HG03565 (cell line): ENCODE results near the gene OSMR.

ENCODE experiments used
- ATAC-seq: cut with Tn5 transposase; IDR thresholded peaks from one replicate; pipeline ENCODE4 v1.9.1; 2021; ENCODE audit warnings: mild to moderate bottlenecking, moderate library complexity; ENCODE audit not compliant: unreplicated experiment

Gene OSMR

DNA sequence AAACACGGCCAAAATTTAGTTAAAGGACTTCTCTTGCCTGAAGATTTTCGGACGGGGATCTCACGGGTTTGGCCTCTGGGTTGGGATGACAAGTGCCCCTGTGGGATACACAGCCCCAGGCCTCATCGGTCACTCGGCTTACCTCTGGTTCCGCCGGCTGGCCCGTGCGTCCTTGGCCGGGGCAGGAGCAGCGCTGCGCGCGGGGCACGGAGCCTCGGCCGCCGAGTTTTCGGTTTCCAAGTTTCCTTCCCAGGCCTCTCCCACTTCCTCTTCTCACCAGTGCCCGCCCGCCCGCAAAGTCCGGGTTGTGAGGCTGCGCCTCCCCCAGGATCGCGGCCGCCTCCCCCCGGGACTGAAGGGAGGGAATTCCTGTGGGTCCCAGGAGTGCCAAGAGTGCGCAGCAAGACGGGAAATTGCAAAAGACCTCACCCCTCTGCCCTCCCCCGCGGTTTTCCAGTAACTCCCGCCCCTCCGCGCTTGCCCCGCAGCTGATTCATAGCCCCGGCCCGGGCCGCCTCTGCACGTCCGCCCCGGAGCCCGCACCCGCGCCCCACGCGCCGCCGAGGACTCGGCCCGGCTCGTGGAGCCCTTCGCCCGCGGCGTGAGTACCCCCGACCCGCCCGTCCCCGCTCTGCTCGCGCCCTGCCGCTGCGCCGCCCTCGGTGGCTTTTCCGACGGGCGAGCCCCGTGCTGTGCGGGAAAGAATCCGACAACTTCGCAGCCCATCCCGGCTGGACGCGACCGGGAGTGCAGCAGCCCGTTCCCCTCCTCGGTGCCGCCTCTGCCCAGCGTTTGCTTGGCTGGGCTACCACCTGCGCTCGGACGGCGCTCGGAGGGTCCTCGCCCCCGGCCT lies at the start of gene OSMR:
TSS of gene OSMR (plus strand) at position 487 of the 853 bp plus-strand sequence. CDS start 23,033 bp downstream, outside the sequence.
- no peak for ATAC-seq

GRCh38 chr5:38796742-38797108 lies 49.1 kb upstream of the OSMR start:
- ATAC-seq, result no peak

DNA sequence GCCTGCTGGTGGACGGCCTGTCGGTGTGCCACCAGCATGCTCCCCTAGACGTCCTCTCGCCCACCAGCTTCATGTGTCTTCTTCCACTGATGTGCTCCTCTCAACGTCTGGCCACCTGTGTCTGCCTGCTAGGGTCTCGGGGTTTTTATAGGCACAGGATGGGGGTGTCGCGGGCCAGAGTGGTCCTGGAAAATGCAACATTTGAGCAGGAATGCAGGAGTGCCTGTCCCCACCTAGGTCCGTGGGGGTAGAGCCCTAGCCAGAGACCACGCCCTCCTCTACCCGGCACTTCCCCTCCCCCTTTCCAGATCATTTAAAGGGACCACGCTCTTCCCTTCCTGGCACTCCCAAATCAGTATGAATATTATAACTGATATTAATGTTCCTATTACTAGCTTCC lies 48.0 kb upstream of the OSMR start:
- ATAC-seq, result no peak

DNA sequence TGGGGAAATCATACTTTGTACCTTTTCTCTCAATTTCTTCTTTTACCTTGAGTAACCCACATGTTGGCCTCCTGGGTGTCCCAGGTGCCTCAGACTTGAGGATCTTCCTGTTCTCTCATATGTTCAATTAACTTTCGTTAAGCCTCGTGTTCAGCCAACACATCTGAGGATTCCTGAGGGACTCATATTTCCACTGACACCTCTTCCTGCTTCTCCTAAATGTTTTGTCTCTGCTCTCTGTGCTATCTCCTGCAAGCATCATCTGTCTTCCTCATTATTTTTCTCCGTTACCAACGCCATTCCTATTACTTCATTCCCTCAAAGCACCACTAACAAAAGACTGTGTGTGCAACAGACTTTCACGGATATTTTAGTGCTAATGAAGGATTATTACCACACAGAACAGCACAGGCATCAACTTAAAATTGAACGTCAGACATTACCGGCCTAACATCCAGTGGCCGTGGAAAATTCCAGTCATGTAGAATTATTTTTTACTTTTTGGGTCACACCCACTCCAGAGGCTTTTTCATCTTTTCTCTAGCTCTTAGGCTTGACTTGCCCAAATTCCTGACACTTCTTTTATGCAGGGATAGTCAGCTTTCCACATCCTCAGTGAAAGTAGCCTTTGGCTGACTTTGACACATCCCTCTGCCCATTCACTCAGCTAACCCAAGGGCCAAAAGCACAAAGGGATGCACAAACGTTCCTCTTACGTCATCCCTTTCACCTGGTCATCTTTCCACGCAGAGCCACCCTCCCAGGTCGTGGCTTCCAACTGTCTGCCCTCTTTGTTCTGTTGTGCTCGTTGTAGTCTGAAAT lies 46.0 kb upstream of the OSMR start:
- no peak for ATAC-seq

- no peak for ATAC-seq
Measured at GRCh38 chr5:38800515-38800914, 45.3 kb upstream of the OSMR start.

DNA sequence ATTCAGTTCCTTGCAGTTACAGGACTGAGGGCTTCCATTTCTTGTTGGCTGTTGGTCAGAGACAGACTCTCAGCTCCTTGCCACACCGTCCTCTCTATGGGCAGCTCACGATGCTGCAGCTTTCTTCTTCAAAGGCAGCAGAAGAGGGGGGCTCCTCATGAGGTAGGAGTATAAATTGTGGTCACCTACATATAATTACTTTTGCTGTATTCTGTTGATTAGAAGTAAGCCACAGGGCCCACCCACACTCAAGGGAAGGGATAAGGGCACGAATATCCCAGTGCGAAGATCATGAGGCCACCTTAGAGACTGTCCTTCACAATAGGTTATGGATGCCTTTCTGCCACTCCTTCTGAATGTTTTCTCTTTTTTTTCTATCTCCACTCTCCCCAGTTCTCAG lies 43.7 kb upstream of the OSMR start:
- no peak for ATAC-seq

DNA sequence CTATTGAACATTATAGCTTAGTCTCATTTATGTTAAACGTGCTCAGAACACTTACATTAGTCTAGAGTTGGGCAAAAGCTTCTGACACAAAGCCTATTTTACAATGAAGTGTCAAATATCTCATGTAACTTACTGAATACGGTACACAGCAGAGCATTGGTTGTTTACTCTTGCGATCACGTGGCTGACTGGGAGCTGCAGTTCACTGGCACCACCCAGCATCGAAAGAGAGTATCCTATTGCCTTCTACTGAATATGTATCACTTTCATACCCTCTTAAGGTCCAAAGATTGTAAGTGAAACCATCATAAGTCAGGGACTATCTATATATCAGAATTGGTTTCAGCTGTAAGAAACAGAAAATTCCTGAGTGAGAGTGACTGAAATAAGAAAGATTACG lies 42.6 kb upstream of the OSMR start:
- no peak for ATAC-seq

- ATAC-seq, result no peak
Measured at GRCh38 chr5:38806775-38807258, 39.0 kb upstream of the OSMR start.

DNA sequence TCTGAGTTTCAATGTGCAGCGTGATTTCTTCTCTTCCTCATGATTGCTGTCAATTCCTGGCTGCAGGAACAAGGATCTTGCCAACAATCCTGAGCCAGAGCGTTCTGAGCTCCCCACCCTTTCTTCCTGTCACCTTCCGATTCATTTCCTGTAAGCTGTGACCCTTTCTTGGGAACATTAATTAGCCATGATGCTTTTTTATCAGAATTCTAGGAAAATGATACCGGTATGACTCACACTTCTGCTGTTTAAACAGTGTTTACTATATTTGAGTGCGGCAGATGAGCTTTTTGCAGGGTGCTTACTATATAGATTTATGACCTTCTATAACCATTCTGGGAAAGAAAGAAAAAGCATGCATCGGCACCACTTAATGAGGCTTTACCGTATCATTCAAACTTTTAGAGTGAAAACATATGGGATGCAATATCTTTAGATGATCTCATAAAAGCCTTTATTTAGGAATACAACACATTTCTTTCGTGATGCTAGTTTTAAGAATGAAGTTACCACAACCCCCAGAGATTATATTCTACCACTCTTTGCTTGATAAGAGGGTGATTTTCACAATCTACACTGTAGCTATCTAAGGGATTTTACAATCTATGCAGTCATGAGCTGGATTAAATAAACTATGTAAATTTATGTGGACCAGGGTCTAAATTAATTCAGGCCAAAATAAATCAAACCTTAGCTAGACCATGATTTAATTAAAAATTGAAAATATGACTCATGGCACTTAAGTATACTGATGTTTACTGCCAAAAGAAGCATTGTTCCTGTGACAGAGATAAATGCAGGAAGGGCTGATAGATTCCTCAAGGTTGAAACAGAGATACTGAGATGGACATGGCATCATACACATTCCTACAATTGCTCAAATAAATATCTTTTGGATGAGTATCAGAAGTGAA lies 38.0 kb upstream of the OSMR start:
- no peak for ATAC-seq

- ATAC-seq, result no peak
Measured at GRCh38 chr5:38808666-38809343, 37.0 kb upstream of the OSMR start.

DNA sequence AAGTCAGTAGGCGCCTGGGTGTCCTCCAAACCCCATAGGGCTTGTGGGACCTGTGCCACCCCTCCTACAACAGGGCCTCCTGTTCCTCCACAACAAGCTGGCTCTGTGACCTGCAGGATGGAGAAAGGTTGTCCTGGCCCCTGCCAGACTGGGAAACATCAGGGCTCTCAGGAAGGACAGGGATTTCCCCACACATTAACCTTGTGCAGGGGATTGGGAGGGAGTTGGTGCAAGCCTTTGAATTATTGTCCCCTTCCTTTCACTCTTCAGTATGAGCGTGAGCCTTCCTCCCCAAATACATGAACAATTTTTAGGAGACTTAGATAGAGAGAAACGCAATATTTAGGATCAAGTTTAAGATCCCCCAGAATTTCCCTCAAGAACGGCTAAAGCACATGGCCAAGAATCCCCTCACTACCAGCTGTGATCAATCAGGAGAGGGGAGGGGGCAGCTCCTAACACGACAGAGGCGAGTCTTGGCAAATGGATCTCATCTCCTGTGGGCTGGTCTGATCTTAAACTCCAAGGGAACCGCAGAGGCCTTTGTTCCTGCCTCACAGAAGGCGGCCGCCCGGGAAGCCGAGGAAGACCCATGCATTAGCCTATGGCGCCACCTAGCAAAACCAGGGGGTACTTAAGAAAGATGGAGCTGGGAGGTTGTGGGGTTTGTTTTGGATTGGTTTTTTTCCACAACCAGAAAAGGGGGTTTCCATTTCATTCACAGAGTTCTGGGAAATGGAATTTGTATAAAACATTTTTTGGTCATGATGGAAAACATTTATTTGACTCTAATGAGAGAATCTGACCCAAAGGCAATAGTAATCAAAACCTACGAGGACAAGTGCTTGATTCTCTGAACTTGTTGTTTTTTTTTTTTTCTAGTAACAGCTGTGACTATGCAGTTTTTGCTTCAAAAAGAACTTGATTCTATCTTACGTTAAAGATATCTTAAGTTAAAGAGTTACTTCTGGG lies 36.1 kb upstream of the OSMR start:
- peak; percentile 72 for ATAC-seq

DNA sequence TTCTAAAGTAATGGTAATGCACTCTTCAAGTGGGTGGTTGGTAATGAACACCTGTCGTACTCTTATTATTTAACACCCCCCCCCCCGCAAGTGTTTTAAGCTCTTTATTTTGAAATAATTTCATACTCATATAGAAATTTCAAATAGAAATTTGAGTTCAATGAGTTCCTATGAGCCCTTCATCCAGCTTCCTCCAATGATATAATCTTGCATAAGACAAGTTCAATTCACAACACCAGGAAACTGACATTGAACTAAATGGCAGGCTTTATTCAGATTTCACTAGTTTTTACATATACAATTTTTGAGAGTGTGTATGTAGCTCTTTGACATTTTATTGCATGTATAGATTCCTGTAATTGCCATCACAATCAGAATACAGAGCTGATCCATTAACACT lies 30.9 kb upstream of the OSMR start:
- no peak for ATAC-seq

GRCh38 chr5:38816083-38817030 lies 29.5 kb upstream of the OSMR start:
- no peak for ATAC-seq

GRCh38 chr5:38821679-38822078 lies 24.1 kb upstream of the OSMR start:
- ATAC-seq, result no peak

- ATAC-seq, result no peak
Measured at GRCh38 chr5:38823503-38823902, 22.3 kb upstream of the OSMR start.

- no peak for ATAC-seq
Measured at GRCh38 chr5:38824821-38825220, 21.0 kb upstream of the OSMR start.

GRCh38 chr5:38825494-38825893 lies 20.3 kb upstream of the OSMR start:
- ATAC-seq, result no peak

DNA sequence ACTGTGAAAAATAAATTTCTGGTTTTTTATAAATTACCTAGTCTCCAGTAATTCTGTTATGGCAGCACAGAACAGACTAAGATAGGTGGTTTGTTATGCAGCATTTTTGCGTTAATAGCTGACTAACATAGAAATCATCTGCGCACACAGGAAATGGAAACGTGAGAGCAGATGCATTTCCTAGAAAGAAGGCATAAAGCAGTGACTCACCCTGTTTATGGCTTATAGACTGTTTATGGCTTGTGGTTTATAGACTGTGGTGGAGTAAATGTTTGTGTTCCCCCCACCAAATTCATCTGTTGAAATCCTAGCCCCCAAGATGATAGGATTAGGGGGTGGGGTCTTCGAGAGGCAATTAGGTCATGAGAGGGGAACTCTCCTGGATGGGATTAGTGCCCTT lies 18.3 kb upstream of the OSMR start:
- ATAC-seq, result no peak
